ENCODE results near the gene SLITRK3.
"Not testable (repeated sequence)": the region's sequence is repeated elsewhere in the genome, so short reads cannot be mapped to it uniquely, and the experiment has no call there.

SLITRK3 gene

GRCh38 chr3:165191491-165191890 is 4.7 kb downstream of the SLITRK3 start:
- DNase-seq (ENCODE audit: low read depth), result no peak

GRCh38 chr3:165188452-165188851 is 7.7 kb downstream of the SLITRK3 start:
- DNase-seq (ENCODE audit: low read depth), result no peak

GRCh38 chr3:165185707-165186327 is 10.4 kb downstream of the SLITRK3 start:
- no peak for DNase-seq (ENCODE audit: low read depth)

GRCh38 chr3:165181556-165181955 is 14.6 kb downstream of the SLITRK3 start:
- no peak for DNase-seq (ENCODE audit: low read depth)

GRCh38 chr3:165170236-165170635 is 25.9 kb downstream of the SLITRK3 start:
- no peak for DNase-seq (ENCODE audit: low read depth)

- no peak for DNase-seq (ENCODE audit: low read depth)
These were observed 26.8 kb downstream of the SLITRK3 start for GRCh38 chr3:165169368-165169767.

- no peak for DNase-seq (ENCODE audit: low read depth)
These were observed 33.3 kb downstream of the SLITRK3 start for GRCh38 chr3:165162883-165163282.

GRCh38 chr3:165159760-165160421 is 36.3 kb downstream of the SLITRK3 start:
- DNase-seq (ENCODE audit: low read depth), result no peak

- DNase-seq (ENCODE audit: low read depth), result no peak
These were observed 38.2 kb downstream of the SLITRK3 start for GRCh38 chr3:165158011-165158410.

GRCh38 chr3:165156757-165157420 is 39.3 kb downstream of the SLITRK3 start:
- no peak for DNase-seq (ENCODE audit: low read depth)

- DNase-seq (ENCODE audit: low read depth), result no peak
These were observed 47.2 kb downstream of the SLITRK3 start for GRCh38 chr3:165148876-165149441.

DNA sequence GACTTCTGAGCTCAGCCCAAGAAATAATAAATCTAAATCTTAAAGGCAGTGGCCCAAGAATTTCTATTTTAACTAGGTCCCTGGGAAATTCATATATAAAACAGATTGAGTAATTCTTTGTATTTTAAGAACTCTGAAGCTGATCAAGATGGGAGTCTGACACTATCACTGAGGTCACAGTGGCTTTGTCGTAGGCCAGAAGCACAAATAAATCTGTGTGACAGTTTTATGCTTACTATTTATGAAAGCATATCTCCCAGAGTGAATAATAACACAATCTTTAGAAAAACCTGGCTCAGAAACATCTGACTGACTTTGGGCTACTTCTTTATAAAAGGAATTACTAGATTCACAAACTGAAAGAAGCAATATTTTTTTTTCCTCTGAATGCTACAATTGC is 51.9 kb downstream of the SLITRK3 start:
- DNase-seq (ENCODE audit: low read depth), result no peak

GRCh38 chr3:165139918-165140317 is 56.3 kb downstream of the SLITRK3 start:
- DNase-seq (ENCODE audit: low read depth), result not testable (repeated sequence)
